Right ventricle myocardium inferior (tissue), 1 donor: ENCODE measurements around the gene ESD. TPM values are rescaled to one million over a fixed set of nuclear protein-coding genes. Genes with fewer than 3 reads are reported as not detected.
"Not testable (repeated sequence)": the region's sequence is repeated elsewhere in the genome, so short reads cannot be mapped to it uniquely, and the experiment has no call there.

Source experiments
- ATAC-seq: fragments of 200-7000 bp; cut with Tn5 transposase; one replicate; pipeline ENCODE4 v1.9.1; 2020; ENCODE audit warnings: mild to moderate bottlenecking, moderate library complexity
- DNase-seq: peaks from one replicate; pipeline ENCODE4 v3.0.0; 2021; ENCODE audit errors: missing footprints
- intact Hi-C: fragments of 100-400 bp; cut with DNase I; formaldehyde crosslinking; loops from one replicate; pipeline ENCODE4 v1.11.0; 2022
- total RNA-seq: library from RNA; stranded (reverse); fragmentation: NEBNext Ultra II Directional; extraction: Animal tissue kit (Norgen Biotek cat#: 25700); gene quantifications from one replicate; pipeline ENCODE4 v1.2.1, GENCODE V29; 2021
- donor health status: DM: no; HTN: yes; CAD: no; lungs with severe emphysema.

The ESD gene
- total RNA-seq, 1 donor from 2014 or later: 106 TPM

- intact Hi-C loops: loop anchor here (5.0 kb wide), 1 partner anchor 247 kb away; the partner anchor contains the start of gene LRCH1
- DNase-seq: no peak
Measured at GRCh38 chr13:46799139-46799538, 2.2 kb upstream of the ESD start.

DNA sequence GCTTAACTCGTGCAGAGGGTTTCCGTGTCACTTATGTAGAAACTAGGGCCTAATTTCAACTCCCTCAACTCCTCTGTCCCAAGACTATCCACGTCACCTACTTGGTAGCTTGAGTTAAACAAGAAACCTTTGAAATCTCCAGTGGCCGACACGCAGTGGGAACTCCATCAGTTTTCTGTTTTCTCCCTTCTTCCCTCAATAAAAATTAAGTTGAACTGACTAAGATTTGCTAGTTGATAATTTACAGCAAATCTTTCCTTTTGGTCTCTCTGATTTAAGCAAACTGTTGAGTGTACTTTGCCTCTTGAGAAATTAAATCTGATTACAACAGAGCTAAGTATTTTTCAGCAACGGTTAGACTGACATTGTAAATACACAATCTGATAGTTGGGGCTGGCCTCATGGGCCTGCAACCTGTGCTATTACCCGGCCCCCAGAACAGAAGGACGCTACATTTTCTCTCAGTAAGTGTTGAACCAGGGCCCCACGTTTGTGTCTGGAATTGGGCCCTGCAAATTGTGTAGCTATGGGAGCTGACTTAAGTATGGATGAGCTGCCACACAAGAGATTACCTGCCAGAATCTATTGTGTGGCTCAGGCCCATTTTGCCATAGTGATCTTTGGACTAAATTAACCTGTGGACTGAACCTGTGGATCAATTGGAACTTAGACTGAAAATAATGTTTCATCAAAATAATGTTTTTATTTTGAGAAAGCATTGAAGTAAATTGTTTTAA is 708 bp upstream of the ESD start:
- intact Hi-C loops: loop anchor here (5.0 kb wide), 1 partner anchor 245 kb away; the partner anchor contains the start of gene LRCH1
- peak; percentile 1 for ATAC-seq
- no peak for DNase-seq

More at GRCh38 chr13:46799139-46799538, 2.2 kb upstream of the ESD start:
- ATAC-seq: no peak

- intact Hi-C loops: loop anchor here (5.0 kb wide), 1 partner anchor 244 kb away; the partner anchor contains the start of gene LRCH1
- DNase-seq (no peak), ATAC-seq (no peak)
Measured at GRCh38 chr13:46796129-46796514, 839 bp downstream of the ESD start.

DNA sequence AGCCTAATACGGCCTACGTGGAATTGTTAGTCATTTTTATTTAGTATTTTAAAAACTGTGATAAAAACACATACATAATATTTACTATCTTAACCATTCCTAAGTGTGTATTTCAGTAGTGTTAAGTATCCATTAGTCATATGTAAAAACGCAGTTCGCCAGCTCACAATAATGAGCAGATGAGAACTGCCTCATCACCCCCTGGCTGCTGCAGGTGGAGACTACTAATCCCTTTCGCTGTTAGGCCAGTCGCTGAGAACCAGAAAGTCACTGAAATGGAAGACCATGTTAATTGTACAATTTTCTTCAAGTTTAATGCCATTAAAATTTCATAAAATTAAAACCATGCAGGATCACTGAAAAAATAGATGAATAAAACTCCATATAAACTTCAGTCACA is 1.6 kb downstream of the ESD start:
- DNase-seq (no peak), ATAC-seq (no peak)
- intact Hi-C loops: loop anchor here (5.0 kb wide), 1 partner anchor 243 kb away; the partner anchor contains the start of gene LRCH1

GRCh38 chr13:46783504-46783903 is 13.5 kb downstream of the ESD start:
- DNase-seq: no peak
- intact Hi-C loops: no loop called here
- ATAC-seq: no peak

DNA sequence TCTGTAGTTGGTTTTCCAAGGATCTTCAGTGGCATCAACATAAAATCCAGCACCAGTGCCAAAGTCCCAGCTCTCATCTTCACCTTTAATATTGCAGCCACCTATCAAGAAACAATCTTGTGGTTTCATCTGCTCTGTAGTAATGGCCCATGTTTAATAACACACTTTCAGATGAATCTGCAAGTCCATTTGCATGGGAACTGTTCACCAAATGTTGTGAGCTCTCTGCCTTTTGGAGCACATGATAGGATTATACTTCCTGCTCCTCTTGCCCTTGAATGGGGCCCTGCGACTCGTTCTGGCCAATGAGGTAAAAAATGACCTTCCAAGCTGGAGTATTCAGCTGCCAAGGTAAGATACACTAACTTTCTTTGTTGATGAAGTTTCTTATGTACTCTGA is 14.3 kb downstream of the ESD start:
- ATAC-seq: no peak
- DNase-seq: no peak
- intact Hi-C loops: no loop called here

GRCh38 chr13:46782066-46782465 is 14.9 kb downstream of the ESD start:
- intact Hi-C loops: no loop called here
- DNase-seq (no peak), ATAC-seq (no peak)

DNA sequence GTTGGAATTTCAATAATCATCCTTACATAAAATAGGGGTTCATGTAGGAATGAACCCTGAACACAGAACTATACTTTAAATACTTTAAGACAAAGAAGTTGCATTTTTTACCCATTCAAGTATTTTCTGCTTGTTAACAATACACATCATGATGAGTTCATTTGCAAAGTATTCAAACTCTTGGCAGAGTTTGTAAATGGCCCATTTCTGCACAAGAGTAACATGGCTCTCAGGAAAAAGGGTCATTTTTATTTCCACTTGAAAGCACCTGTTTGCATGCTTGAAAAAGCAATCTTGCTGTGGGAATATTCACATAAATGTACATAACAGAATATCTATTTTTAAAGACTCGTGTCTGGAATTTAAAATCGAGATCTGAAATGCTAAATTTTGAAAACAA is 18.1 kb downstream of the ESD start:
- DNase-seq (no peak), ATAC-seq (no peak)
- intact Hi-C loops: no loop called here

- DNase-seq (no peak), ATAC-seq (no peak)
- intact Hi-C loops: no loop called here
Measured at GRCh38 chr13:46778095-46778494, 18.9 kb downstream of the ESD start.

GRCh38 chr13:46775385-46776107 is 21.4 kb downstream of the ESD start:
- ATAC-seq (peak; percentile 26), DNase-seq (no peak)
- intact Hi-C loops: no loop called here

DNA sequence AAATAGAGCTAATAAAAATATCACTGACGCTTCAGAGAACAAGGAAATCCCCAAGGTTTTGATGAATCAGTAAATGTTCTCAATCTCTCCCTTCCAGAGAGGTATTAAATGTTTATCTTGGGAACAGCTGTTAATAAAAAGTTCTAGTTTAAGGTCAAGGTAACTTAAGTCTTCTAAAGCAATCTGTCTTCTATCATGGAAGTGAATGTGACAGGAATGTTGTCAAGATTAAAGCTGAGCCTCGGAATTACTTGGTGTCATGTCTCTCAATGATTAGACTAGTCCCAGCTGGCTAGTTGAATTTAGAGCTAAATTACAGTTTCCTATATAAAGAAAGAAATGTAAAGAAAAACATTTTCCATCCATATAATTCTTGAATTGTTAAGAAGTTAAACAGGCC is 23.4 kb downstream of the ESD start:
- intact Hi-C loops: no loop called here
- DNase-seq (no peak), ATAC-seq (no peak)

- ATAC-seq: no peak
- no peak for DNase-seq
- intact Hi-C loops: no loop called here
Measured at GRCh38 chr13:46771693-46772092, 25.3 kb downstream of the ESD start.

DNA sequence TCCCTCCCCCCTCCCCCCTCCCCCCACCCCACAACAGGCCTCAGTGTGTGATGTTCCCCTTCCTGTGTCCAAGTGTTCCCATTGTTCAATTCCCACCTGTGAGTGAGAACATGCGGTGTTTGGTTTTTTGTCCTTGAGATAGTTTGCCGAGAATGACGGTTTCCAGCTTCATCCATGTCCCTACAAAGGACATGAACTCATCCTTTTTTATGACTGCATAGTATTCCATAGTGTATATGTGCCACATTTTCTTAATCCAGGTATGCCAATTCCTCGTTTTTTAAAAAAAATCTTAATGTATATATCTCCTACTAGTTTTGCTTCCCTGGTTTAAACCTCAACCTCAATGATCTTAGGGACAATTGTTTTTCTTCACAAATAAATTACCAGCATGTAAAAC is 27.0 kb downstream of the ESD start:
- DNase-seq, intact Hi-C loops, ATAC-seq: not testable (repeated sequence)

DNA sequence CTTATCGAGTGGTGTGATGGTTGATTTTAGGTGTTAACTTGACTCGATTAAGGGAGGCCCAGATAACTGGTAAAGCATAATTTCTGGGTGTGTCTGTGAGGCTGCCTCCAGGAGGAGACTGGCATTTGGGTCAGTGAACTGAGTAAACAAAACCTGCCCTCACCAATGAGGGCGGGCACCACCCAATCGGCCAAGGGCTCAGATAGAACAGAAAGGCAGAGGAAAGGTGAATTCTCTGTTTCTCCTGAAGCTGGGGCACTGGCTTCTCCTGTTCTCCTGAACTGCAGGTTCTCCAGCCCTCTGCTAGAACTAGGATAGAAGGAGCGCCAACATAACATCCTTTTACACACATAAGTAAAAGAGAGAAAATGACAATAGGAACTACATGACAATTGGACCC is 35.1 kb downstream of the ESD start:
- intact Hi-C loops: no loop called here
- no peak for DNase-seq

DNA sequence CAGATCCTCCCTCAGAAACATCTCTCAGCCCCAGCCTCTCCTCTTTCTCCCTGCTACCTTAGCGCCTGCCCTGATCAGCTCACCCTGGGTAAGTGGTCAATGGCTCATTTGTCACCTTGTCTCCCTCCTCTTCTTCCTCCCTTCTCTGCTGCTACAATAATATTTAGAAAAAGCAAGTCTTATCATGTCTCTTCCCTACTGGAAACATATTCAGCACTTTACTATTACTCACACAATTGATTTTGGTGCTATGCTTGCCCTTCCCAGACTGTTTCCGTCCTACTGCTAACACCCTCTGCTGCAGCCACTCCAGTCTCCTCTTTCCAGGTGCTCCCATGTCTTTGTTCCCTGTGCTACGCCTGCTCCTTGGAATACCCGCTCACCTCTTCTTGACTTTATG is 35.8 kb downstream of the ESD start:
- no peak for DNase-seq
- intact Hi-C loops: no loop called here
- no peak for ATAC-seq

More for the DNA sequence above, 35.1 kb downstream of the ESD start:
- ATAC-seq: no peak

- intact Hi-C loops: no loop called here
- DNase-seq: no peak
- ATAC-seq: peak; percentile 26
Measured at GRCh38 chr13:46759846-46760245, 37.1 kb downstream of the ESD start.

DNA sequence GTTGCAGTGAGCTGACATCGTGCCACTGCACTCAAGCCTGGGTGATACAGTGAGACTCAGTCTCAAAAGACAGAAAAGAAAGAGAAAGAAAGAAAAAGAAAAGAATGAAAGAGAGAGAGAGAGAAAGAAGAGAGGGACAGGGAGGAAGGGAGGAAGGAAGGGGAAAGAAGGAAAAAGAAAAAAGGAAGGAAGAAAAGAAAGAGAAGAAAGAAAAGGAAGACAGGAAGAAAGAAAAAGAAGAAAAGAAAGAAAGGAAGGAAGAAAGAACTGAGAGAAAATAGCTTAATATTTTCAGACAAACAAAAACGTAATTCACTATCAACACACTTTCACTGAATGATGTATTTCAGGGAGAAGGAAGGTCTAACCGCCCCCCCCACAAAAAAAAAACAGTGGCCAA is 39.3 kb downstream of the ESD start:
- DNase-seq: no peak
- no peak for ATAC-seq
- intact Hi-C loops: no loop called here

DNA sequence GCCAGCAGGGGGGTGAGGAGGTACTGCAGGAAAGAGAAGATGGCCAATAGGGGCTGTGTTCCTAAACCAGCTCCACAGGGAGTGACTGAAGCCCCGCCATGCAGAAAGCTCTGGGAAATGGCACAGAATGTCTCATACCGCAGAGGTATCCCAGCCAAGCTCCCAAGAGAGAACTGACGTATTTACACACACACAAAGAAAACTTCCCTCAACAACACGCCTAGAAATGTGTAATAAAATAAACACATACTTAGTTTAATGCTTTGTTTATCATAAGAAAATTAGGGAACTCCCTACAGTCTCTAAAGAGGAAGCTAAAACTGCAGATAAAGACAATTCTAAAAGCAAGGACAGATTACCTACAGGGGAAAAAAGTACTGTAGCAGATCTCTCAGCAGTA is 40.0 kb downstream of the ESD start:
- intact Hi-C loops: no loop called here
- ATAC-seq (peak; percentile 42), DNase-seq (no peak)

GRCh38 chr13:46755508-46755907 is 41.5 kb downstream of the ESD start:
- ATAC-seq, intact Hi-C loops, DNase-seq: not testable (repeated sequence)

DNA sequence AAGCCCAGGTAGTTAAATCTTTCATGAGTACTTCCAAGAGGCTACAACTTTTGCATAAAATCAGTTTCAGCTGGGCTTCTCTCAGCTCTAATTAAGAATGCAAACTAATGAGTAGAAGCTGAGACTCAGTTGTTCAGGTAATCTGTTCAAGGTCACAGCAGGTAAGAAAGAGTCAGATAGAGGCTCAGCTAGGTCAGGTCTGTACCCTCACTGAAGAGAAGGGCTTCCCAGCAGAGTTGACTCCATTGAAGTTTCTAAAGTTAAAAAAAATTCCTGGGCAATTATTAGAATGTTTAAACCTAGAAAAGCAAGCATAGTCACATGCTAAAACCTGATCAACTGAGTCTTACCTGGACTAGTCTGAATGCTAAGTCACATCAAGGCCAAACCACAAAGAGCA is 42.1 kb downstream of the ESD start:
- intact Hi-C loops: no loop called here
- no peak for DNase-seq
- no peak for ATAC-seq
